Sigmoid colon (tissue), 7 donors: ENCODE data around the gene LMO7. TPM values are rescaled to one million over a fixed set of nuclear protein-coding genes. Genes with fewer than 3 reads are reported as not detected.

Source experiments
- DNase-seq: peaks from one replicate; pipeline ENCODE4 v3.0.0-alpha.2; 2019
- H3K27ac ChIP-seq, 4 donors: fragments of 200-600 bp; sonication (generic); one replicate each; pipeline ENCODE4 v1.5.1; 2016 to 2019; ENCODE audit warnings: mild to moderate bottlenecking in 1 of 4
- H3K27me3 ChIP-seq, 3 donors: fragments of 200-600 bp; sonication (generic); one replicate each; pipeline ENCODE4 v1.5.1; 2019; ENCODE audit warnings: mild to moderate bottlenecking in 1 of 3
- H3K36me3 ChIP-seq, 4 donors: fragments of 200-600 bp; sonication (generic); one replicate each; pipeline ENCODE4 v1.5.1; 2016 to 2019
- H3K4me1 ChIP-seq, 4 donors: fragments of 200-600 bp; sonication (generic); one replicate each; pipeline ENCODE4 v1.5.1; 2017 to 2019
- H3K4me3 ChIP-seq, 4 donors: fragments of 200-600 bp; sonication (generic); one replicate each; pipeline ENCODE4 v1.5.1; 2017 to 2019; ENCODE audit warnings: mild to moderate bottlenecking in 2 of 4, moderate library complexity in 1 of 4
- H3K9me3 ChIP-seq, 4 donors: fragments of 200-600 bp in 3 of 4; sonication (generic) in 3 of 4; one replicate each; pipeline versions ENCODE4 v1.5.1 to v1.6.1; 2013 to 2019
- EP300 ChIP-seq, 4 donors: sonication (generic); formaldehyde crosslinking; IDR thresholded peaks; one replicate each; pipeline ENCODE4 v1.6.1; 2017; ENCODE audit warnings: antibody characterized with exemption in 4 of 4
- POLR2A ChIP-seq, 2 donors: fragments of 450-650 bp; IDR thresholded peaks; one replicate each; pipeline ENCODE4 v1.6.1; 2016; ENCODE audit warnings: antibody characterized with exemption in 2 of 2, mild to moderate bottlenecking in 2 of 2, moderate library complexity in 2 of 2
- POLR2AphosphoS5 ChIP-seq, 4 donors: sonication (generic); formaldehyde crosslinking; IDR thresholded peaks; one replicate each; pipeline ENCODE4 v1.6.1; 2017; ENCODE audit warnings: antibody characterized with exemption in 4 of 4
- WGBS, 2 donors: extraction: QIAGEN DNeasy Blood & Tissue Kit; methylation state at CpG; one replicate each; pipeline ENCODE4 v1.1.7; 2013; 5-methylcytosine and 5-hydroxymethylcytosine counted together
- intact Hi-C: fragments of 100-400 bp; cut with DNase I; formaldehyde crosslinking; loops from one replicate; pipeline ENCODE4 v1.15.1; 2023
- polyA plus RNA-seq, 3 donors: library from polyadenylated mRNA; stranded (reverse); fragments of 200-250 nt; gene quantifications; one replicate each; pipeline ENCODE4 v1.2.3, GENCODE V29; 2013
- total RNA-seq, 4 donors: library from RNA; depleted of rRNA; stranded (reverse); fragments of >200 nt; gene quantifications; one replicate each; pipeline ENCODE4 v1.1.0, GENCODE V29; 2016
- TF ChIP-seq, protein P1 (sequence below), 4 experiments: fragments of 450-650 bp in 3 of 4; fragments of 200-600 bp in 1 of 4; IDR thresholded peaks; one replicate each; pipeline ENCODE4 v1.5.1; 2016 to 2019; ENCODE audit warnings: antibody characterized with exemption in 4 of 4, mild to moderate bottlenecking in 3 of 4, moderate library complexity in 2 of 4
- donor health status: healthy with polysubstance abuse.
- donor health status: Bipolar disorder and iron deficiency.
- donor health status: healthy.

LMO7 gene
- total and polyA plus RNA-seq, 7 donors, result 5.0 to 66.4 (median 19.4) TPM

DNA sequence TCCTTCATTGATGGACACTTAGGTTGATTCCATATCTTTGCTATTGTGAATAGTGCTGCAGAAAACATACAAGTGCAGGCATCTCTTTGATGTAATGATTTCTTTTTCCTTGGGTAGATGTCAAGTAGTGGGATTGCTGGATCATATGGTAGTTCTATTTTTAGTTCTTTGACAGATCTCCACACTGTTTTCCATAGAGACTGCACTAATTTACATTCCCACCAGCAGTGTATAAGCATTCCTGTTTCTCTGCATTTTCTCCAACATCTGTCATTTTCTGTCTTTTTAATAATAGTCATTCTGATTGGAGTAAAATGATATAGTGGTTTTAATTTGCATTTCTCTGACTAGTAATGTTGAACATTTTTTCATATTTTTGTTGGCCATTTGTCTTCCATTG, 116.7 kb downstream of the LMO7 start:
- DNase-seq, result no peak
- Histone ChIP-seq H3K9me3 (no peaks in the 10 kb centered on the region), H3K27me3 (no peaks in the 10 kb centered on the region), H3K27ac (no peak overlapping the region), H3K4me3 (no peak overlapping the region), H3K4me1 (peaks cover 0 to 8% (median 3%) of the 10 kb centered on the region in 4 donors), H3K36me3 (no peaks in the 10 kb centered on the region)
- intact Hi-C loops, result no loop called here
- TF ChIP-seq POLR2A (IDR thresholded peaks at IDR 0.05) (no peak), POLR2AphosphoS5 (IDR thresholded peaks at IDR 0.05) (no peak)
- TF ChIP-seq, protein P1, sequence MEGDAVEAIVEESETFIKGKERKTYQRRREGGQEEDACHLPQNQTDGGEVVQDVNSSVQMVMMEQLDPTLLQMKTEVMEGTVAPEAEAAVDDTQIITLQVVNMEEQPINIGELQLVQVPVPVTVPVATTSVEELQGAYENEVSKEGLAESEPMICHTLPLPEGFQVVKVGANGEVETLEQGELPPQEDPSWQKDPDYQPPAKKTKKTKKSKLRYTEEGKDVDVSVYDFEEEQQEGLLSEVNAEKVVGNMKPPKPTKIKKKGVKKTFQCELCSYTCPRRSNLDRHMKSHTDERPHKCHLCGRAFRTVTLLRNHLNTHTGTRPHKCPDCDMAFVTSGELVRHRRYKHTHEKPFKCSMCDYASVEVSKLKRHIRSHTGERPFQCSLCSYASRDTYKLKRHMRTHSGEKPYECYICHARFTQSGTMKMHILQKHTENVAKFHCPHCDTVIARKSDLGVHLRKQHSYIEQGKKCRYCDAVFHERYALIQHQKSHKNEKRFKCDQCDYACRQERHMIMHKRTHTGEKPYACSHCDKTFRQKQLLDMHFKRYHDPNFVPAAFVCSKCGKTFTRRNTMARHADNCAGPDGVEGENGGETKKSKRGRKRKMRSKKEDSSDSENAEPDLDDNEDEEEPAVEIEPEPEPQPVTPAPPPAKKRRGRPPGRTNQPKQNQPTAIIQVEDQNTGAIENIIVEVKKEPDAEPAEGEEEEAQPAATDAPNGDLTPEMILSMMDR (IDR thresholded peaks at IDR 0.05), result no peak

DNA sequence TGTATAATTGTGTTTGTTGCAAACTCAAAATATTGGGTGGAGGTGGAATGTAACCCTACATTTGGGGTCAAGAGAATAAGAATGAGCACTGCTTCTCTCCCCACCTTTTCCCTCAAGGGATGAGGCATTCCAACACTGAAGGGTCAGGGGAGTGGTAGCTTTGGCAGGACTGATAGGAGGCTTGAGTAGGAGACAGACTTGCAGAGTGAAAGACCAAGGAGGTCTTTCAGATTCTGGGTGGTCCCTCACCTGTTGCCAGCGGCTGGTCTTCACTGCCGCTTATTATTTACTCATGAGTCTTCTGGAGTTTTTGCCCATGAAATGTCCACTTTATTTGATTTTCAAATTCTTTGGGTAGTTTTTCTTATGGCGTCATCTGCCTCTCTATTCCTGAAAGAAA, 118.8 kb downstream of the LMO7 start:
- no peaks in the 10 kb centered on the region for H3K27me3 ChIP-seq
- no peaks in the 10 kb centered on the region for H3K9me3 ChIP-seq
- H3K4me3 ChIP-seq, result no peak overlapping the region
- no peak for DNase-seq
- intact Hi-C loops, result no loop called here
- 97 to 98% methylated on average over 3 of the region's 3 CpGs for WGBS, 2 donors
- H3K36me3 ChIP-seq, result no peaks in the 10 kb centered on the region
- H3K4me1 ChIP-seq, result no peaks in the 10 kb centered on the region
- no peak overlapping the region for H3K27ac ChIP-seq
- TF ChIP-seq POLR2AphosphoS5 (IDR thresholded peaks at IDR 0.05) (no peak), EP300 (IDR thresholded peaks at IDR 0.05) (no peak), POLR2A (IDR thresholded peaks at IDR 0.05) (no peak)
- TF ChIP-seq, protein P1 (IDR thresholded peaks at IDR 0.05), result no peak

DNA sequence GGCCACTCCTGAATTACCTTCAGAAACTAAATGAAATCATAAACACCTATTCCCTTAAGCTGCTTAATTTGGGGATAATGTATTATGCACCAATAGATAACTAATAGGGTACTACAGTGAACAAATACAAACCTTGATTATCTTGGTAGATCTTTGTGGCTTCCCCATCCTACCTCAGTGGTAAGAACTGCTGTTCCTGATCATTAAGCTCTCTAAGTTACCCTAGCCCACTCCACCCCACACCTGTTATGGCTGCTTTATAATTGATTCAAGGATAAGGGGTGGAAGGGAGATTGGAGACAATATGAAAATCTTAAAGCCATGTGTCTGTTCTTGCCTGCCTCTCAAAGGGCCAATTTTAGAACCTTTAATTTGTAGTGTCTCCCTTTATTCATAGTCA, 121.2 kb downstream of the LMO7 start:
- H3K27me3 ChIP-seq, result no peaks in the 10 kb centered on the region
- no peak overlapping the region for H3K4me3 ChIP-seq
- H3K27ac ChIP-seq, result no peak overlapping the region
- TF ChIP-seq EP300 (IDR thresholded peaks at IDR 0.05), result no peak
- TF ChIP-seq, protein P1 (IDR thresholded peaks at IDR 0.05), result no peak
- TF ChIP-seq POLR2AphosphoS5 (IDR thresholded peaks at IDR 0.05), result no peak
- TF ChIP-seq POLR2A (IDR thresholded peaks at IDR 0.05), result no peak
- no peaks in the 10 kb centered on the region for H3K36me3 ChIP-seq
- H3K9me3 ChIP-seq, result no peaks in the 10 kb centered on the region
- intact Hi-C loops, result no loop called here
- DNase-seq, result no peak
- peaks cover 0 to 8% (median 3%) of the 10 kb centered on the region in 4 donors for H3K4me1 ChIP-seq

DNA sequence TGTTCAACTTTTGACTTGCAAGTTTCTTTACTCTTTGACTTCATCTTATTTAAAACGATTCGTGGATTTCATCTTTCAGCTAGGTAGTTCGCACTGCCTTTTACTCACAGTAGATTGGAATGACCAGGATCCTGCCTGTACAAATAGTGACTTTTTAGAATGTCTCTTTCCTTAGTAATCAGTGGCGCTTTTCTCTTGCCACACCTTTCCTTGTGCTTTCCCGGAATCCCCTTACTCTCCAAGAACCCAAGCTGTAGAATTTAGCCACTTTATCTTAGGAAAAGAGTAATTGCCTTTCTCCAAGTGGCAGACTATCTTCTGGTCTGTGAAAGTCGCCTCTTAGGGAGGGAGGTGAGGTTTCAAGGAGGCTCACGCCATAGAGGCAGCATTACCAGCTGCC, 123.4 kb downstream of the LMO7 start:
- Histone ChIP-seq H3K9me3 (no peaks in the 10 kb centered on the region), H3K27me3 (no peaks in the 10 kb centered on the region), H3K4me1 (peaks cover 0 to 8% (median 3%) of the 10 kb centered on the region in 4 donors), H3K27ac (no peak overlapping the region), H3K4me3 (no peak overlapping the region), H3K36me3 (no peaks in the 10 kb centered on the region)
- DNase-seq, result no peak
- TF ChIP-seq POLR2A (IDR thresholded peaks at IDR 0.05) (no peak), EP300 (IDR thresholded peaks at IDR 0.05) (no peak), POLR2AphosphoS5 (IDR thresholded peaks at IDR 0.05) (no peak)
- TF ChIP-seq, protein P1 (IDR thresholded peaks at IDR 0.05), result no peak
- 32 to 79% methylated on average over 7 of the region's 7 CpGs for WGBS, 2 donors
- intact Hi-C loops, result no loop called here
